ENCODE results near the gene THPO. TPM values are rescaled to one million over a fixed set of nuclear protein-coding genes. Genes with fewer than 3 reads are reported as not detected.

Gene THPO
- total RNA-seq, 1 experiment from 2014 or later: not detected

DNA sequence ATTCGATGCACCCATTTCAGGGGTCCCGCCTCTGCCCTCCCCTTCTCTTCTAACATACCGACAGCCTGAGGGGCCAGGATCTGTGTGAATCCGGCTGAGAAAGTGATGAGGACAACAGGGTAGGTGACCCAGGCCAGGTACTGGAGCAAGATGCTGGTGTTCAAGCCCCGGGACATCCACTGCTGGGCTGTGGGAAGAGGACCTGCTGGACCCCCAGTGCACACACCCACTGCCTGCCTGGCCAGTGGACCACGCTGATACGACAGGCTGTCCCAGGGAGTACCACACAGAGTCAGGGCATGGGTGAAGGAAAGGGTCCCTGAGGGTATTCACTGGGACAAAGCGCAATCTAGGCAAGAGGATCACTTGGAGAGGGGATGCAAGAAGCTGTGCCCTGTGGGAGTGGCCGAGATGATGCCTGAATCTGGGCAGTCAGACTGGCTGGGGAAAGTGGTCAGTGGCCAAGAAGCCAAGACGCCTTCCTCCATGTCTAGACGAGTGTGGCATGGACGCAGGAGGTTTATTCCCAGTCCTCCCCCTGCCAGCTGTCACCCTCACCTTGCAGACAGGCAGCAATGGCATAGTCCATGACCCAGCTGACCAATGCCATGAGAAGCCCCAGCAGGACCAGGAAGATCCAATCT, 19.8 kb downstream of the THPO start:
- no peak for DNase-seq
- H3K27me3 Mint-ChIP-seq (ENCODE audit: unreplicated experiment): no peaks in the 10 kb centered on the region
- no peak overlapping the region for H3K27ac Mint-ChIP-seq (ENCODE audit: unreplicated experiment)
- no peaks in the 10 kb centered on the region for H3K9me3 Mint-ChIP-seq (ENCODE audit: low read depth, unreplicated experiment)
- CTCF ChIA-PET: no interaction called here
- intact Hi-C loops (cut with micrococcal nuclease; ENCODE audit: unreplicated experiment): no loop called here
- peaks cover 21% of the 10 kb centered on the region for H3K4me1 Mint-ChIP-seq (ENCODE audit: low read depth, unreplicated experiment)
- TF ChIP-seq, protein P1, sequence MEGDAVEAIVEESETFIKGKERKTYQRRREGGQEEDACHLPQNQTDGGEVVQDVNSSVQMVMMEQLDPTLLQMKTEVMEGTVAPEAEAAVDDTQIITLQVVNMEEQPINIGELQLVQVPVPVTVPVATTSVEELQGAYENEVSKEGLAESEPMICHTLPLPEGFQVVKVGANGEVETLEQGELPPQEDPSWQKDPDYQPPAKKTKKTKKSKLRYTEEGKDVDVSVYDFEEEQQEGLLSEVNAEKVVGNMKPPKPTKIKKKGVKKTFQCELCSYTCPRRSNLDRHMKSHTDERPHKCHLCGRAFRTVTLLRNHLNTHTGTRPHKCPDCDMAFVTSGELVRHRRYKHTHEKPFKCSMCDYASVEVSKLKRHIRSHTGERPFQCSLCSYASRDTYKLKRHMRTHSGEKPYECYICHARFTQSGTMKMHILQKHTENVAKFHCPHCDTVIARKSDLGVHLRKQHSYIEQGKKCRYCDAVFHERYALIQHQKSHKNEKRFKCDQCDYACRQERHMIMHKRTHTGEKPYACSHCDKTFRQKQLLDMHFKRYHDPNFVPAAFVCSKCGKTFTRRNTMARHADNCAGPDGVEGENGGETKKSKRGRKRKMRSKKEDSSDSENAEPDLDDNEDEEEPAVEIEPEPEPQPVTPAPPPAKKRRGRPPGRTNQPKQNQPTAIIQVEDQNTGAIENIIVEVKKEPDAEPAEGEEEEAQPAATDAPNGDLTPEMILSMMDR (IDR thresholded peaks at IDR 0.05; ENCODE audit: unreplicated experiment): no peak
- H3K36me3 Mint-ChIP-seq (ENCODE audit: insufficient read depth, unreplicated experiment): peaks cover 40% of the 10 kb centered on the region
- no TSS peak for BruUV-seq (replicated peaks)
- no peak overlapping the region for H3K4me3 Mint-ChIP-seq (ENCODE audit: low read depth, unreplicated experiment)

DNA sequence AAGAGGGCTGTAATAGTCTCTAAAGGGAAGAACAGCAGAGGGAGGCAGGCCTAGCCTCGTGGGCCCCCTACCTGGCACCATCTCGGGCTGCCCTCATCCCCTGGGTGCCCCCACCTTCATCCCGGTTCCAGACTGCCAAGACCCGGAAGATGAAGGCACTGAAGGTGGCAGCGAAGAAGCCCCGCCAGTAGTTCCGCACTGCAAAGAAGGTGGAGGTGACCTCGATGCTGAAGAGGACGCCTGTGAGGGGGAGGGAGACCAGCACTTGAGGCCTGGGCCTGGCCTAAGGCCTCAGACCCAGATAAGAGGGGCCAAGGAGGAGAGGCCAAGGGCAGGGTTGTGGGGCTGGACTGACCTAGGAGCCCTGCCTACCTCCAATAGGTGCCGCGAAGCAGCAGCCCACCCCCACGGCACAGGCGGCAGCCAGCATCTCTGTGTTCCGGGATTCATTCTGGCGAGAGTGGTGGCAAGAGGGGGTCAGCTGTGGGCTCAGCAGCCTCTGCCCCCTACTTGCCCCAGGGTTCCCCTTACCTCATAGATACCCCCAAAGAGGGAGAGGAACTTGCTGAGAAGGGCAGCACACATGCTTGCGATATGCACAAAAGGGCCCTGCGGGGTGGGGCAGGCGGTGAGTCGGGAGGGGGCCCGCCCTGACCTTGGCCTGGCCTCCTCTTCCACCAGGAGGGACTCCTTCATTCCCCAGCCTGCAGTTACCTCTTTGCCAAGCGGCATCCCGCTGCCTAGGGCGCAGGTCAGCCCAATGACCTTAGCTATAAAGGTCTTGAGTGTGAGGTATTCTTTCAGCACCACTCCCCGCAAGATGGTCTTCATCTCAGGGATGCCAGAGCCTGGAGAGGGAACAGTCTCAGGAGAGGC, 20.5 kb downstream of the THPO start:
- no peak overlapping the region for H3K27ac Mint-ChIP-seq (ENCODE audit: unreplicated experiment)
- no peaks in the 10 kb centered on the region for H3K27me3 Mint-ChIP-seq (ENCODE audit: unreplicated experiment)
- no peak for DNase-seq
- intact Hi-C loops (cut with micrococcal nuclease; ENCODE audit: unreplicated experiment): no loop called here
- no TSS peak for BruUV-seq (replicated peaks)
- TF ChIP-seq, protein P1 (IDR thresholded peaks at IDR 0.05; ENCODE audit: unreplicated experiment): no peak
- H3K36me3 Mint-ChIP-seq (ENCODE audit: insufficient read depth, unreplicated experiment): peaks cover 34% of the 10 kb centered on the region
- H3K4me1 Mint-ChIP-seq (ENCODE audit: low read depth, unreplicated experiment): peaks cover 23% of the 10 kb centered on the region
- H3K9me3 Mint-ChIP-seq (ENCODE audit: low read depth, unreplicated experiment): no peaks in the 10 kb centered on the region
- CTCF ChIA-PET: no interaction called here
- H3K4me3 Mint-ChIP-seq (ENCODE audit: low read depth, unreplicated experiment): no peak overlapping the region

DNA sequence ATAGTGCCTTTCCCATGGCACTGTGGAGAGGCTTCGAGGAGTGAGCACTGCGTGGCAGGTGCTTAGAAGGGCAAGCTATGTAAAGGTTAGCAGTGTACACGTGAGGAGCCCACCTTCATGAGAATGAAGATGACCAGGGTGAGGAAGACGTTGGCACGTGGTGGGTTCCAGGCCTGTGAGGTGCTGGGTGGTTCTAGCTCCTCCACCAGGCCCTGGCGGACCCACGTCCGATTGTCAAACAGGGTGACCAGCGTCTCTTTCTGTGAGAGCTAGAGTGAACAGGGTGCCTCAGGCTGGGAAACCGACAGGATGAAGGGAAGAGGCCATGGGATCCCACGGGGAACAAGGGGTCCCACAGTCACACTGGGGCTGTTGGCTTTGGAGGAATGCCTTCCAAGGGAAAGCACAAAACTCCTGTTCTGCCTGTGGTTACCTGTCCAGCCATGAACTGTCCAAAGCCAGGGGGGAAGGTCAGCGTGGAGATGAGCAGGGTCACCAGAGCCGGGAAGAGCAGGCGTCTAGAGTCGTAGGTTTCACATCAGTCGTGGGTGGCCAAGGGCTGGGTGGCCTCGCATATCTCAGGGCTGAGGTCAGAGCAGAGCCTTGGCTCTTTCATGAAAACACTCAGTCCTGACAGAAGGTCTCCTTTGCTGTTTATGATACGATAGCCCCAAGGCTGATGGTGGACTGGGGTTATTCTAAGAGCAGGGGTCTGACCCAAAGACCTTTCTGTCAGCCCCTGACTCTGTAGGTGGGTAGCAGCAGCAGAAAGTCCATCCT, 22.6 kb downstream of the THPO start:
- Mint-ChIP-seq H3K36me3 (ENCODE audit: insufficient read depth, unreplicated experiment) (peaks cover 17% of the 10 kb centered on the region), H3K27ac (ENCODE audit: unreplicated experiment) (no peak overlapping the region), H3K9me3 (ENCODE audit: low read depth, unreplicated experiment) (no peaks in the 10 kb centered on the region), H3K4me1 (ENCODE audit: low read depth, unreplicated experiment) (peaks cover 31% of the 10 kb centered on the region), H3K4me3 (ENCODE audit: low read depth, unreplicated experiment) (no peak overlapping the region), H3K27me3 (ENCODE audit: unreplicated experiment) (no peaks in the 10 kb centered on the region)
- CTCF ChIA-PET: interaction anchor here (0.5 to 1.4 kb wide), 4 partner anchors 10 to 1246 kb away, joined by 3 read pairs; no protein-coding TSS in a partner anchor
- TF ChIP-seq, protein P1 (IDR thresholded peaks at IDR 0.05; ENCODE audit: unreplicated experiment): no peak
- no TSS peak for BruUV-seq (replicated peaks)
- intact Hi-C loops (cut with micrococcal nuclease; ENCODE audit: unreplicated experiment): no loop called here
- DNase-seq: no peak

DNA sequence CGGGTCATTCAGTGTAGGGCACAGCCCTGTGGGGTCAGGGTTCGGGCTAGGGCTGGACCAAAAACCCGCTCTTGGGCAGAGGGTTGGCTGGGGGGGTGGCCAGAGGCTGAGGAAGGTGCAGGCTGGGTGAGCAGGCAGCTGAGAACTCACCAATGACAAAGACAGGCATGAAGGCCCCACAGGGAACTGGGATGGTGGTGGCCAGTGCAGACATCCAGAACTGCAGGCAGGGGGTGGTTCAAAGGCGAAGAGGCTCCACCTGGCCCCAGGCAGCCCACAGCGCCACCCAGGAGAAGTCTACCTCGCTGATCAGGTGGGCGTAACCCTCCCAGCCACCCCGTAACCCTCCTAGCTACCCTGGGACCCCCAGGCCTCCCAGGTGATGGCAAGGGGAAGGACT, 23.3 kb downstream of the THPO start:
- CTCF ChIA-PET: interaction anchor here (0.7 to 1.2 kb wide), 2 partner anchors 9 to 206 kb away, joined by 3 read pairs; no protein-coding TSS in a partner anchor
- Mint-ChIP-seq H3K4me3 (ENCODE audit: low read depth, unreplicated experiment) (no peak overlapping the region), H3K27me3 (ENCODE audit: unreplicated experiment) (no peaks in the 10 kb centered on the region), H3K36me3 (ENCODE audit: insufficient read depth, unreplicated experiment) (peaks cover 11% of the 10 kb centered on the region), H3K9me3 (ENCODE audit: low read depth, unreplicated experiment) (no peaks in the 10 kb centered on the region), H3K27ac (ENCODE audit: unreplicated experiment) (no peak overlapping the region), H3K4me1 (ENCODE audit: low read depth, unreplicated experiment) (peaks cover 24% of the 10 kb centered on the region)
- intact Hi-C loops (cut with micrococcal nuclease; ENCODE audit: unreplicated experiment): no loop called here
- TF ChIP-seq, protein P1 (IDR thresholded peaks at IDR 0.05; ENCODE audit: unreplicated experiment): no peak
- no TSS peak for BruUV-seq (replicated peaks)
- DNase-seq: no peak

Data from Calu3 (cell line).